HG03460 (cell line): ENCODE data around the gene SMCHD1.
"Not testable (repeated sequence)": the region's sequence is repeated elsewhere in the genome, so short reads cannot be mapped to it uniquely, and the experiment has no call there.

Source experiments
- ATAC-seq: cut with Tn5 transposase; IDR thresholded peaks from one replicate; pipeline ENCODE4 v1.9.1; 2021; ENCODE audit not compliant: unreplicated experiment

SMCHD1 gene

DNA sequence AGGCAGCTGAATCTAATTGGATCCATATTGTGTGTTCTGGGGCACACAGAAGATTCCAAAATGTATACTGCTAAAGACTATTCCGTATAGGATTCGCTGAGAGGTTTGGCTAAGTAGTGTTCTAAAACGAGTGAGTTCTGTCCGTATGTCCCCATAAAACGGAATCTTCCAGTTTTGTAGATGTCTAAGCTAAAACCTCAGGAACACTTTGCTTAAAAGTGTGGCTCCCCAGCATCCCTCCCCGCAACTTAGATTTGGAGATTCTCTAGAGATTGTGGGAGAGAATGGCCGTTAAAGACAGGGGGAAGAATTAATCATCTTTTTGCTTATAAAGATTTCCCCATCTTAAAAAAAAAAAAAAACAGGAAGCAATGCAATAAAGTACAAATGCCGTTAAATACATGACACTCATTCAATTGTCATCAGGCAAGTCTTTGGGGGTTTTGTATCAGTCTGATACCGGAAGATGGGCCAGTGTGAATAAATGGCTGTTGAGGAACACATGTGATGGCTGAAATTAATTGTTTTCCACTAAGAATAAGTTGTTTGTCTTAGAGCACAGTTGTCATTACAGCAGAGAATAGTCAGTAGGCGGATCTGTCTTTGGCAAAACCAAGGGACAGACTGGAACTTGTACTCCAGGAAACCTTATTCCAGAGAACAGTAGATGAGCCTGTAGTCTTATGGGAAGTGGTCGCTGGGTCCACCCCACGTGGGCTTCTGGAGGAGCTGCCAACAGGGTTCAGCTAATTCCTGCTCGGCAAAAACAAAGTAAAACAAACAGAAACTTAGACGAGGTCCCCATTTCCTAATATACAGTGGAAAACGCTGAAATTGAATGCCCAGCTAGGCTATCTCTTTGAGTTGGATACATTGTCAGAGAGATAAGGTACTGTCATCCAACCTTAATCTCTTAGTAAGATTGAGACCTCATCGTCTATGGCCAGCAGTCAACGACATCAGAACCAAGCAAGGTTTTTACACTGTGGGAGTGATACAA is 193.0 kb downstream of the SMCHD1 start:
- no peak for ATAC-seq

DNA sequence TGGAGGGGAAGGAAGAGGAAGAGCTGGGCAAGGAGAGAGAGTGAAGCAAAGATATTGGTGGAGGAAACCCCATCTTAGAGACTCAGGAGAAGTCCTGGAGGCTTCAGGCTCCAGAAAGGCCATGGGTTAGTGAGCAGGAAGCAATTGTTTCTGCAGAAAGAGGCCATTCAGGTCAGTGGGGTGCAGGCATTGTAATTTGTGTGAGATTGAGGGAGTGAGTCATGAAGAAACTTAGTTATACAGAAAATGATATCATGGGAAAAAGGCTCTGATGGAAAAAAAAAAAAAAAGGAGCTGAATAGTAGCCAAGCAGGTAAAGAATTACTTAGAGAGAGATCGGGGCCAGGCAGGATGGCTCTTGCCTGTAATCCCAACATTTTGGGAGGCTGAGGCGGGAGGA is 195.3 kb downstream of the SMCHD1 start:
- ATAC-seq: no peak

DNA sequence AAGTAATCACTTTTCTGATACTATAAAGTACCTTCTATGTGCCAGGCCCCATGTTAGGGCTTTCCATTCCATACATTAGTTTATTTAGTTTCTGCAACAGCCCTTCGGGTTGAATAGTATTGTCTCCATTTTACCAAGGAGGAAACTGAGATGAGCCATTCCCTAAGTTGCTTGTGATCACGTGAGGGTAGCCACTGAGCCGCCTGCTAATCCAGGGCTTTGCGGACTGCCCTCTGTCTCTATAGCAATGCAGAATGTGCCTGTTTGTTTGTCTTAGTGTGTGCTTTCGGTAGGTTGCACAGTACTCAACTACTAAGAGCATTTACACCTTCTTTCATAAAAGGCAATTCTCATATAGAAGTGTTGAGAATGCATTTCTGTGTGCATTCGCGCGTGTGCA is 196.2 kb downstream of the SMCHD1 start:
- no peak for ATAC-seq

DNA sequence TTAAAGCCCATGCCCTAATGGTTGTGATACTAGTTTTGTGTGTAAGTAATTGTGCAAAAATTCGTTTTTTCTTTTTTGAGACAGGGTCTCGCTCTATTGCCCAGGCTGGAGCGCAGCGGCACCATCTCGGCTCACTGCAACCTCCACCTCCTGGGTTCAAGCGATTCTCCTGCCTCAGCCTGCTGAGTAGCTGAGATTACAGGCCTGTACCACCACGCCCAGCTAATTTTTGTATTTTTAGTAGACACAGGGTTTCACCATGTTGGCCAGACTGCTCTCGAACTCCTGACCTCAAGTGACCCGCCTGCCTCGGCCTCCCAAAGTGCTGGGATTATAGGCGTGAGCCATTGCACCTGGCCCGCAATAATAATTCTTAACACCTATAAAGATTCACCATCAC is 196.9 kb downstream of the SMCHD1 start:
- not testable (repeated sequence) for ATAC-seq

DNA sequence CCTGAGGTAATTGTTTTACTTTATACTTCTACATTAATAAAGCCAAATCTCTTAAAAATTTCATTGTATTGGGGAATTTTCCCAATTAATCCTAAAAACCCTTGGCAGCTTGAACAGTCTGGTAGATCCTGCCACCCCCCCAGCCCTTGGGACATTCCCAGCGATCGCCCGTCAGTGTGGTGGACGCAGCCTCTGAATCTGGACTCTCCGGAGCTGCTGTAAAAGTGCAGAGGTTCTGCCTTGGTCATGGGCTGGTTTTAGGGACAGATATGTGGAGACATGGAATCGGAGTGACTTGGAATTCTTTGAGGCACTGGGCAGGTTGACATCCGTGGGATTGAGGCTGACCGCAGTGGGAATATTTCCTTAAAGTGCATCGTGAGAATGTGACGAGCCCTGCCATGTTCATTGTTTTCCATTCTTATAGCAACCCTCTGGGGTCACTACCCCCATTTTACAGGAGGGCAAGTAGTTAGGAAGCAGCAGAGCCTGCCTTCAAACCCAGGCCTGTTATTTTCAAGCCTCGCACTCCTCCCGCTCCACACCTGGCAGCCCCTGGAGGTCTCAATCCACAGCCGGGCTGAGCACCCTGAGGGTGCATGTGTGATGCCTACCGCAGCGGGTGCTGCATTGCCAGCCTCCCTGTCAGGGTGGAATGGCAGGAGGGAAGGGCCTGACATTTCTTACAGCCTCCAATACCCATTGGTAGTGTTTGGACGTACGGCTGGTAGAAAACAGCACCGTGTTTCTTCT is 197.8 kb downstream of the SMCHD1 start:
- ATAC-seq: no peak

DNA sequence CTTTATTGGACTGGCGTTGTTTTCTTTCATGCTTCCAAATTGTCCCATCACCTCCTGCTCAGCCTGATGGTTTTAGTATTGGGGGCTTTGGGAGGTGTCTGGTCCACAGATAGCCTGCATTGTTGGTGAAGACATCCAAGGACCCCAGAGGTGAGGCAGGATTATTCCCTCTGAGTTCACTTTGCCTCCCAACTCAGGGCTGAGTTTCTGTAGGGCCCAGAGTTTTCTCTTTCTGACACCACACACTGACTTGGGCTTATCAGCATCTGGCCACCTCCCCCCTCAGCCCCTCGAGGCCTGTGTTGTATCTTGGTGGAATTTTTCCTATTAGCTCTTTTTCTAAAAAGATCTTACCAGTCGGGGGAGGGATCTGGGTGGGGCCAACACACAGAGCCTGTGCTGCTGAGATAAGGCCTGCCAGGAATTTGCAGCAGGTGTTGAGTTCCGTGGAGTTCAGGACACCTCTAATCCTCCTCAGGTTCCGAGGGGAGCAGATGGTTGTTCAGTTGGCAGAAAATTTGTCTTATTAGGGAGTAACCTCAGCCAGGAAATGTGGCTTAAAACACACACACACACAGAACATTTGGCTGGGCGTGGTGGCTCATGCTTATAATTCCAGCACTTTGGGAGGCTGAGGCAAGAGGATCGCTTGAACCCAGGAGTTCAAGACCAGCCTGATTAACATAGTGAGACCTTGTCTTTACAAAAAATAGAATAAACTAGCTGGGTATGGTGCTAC is 198.6 kb downstream of the SMCHD1 start:
- no peak for ATAC-seq
